H9 (cell line): ENCODE data around the gene RNPEPL1. TPM values are rescaled to one million over a fixed set of nuclear protein-coding genes. Genes with fewer than 3 reads are reported as not detected.

Source experiments
- DNase-seq: peaks from one replicate; pipeline ENCODE4 v3.0.0-alpha.2; 2017
- H2AFZ ChIP-seq: one replicate; pipeline ENCODE4 v1.6.1; 2013; ENCODE audit warnings: mild to moderate bottlenecking, low read length, control low read depth, moderate library complexity
- H2AK5ac ChIP-seq: 2 replicates; pipeline ENCODE4 v1.6.1; 2013; ENCODE audit warnings: low read length, control low read depth, mixed read lengths; ENCODE audit not compliant: insufficient read length
- H2BK120ac ChIP-seq: one replicate; pipeline ENCODE4 v1.6.1; 2013; ENCODE audit warnings: low read depth, mild to moderate bottlenecking, low read length, control low read depth, inconsistent platforms; ENCODE audit not compliant: poor library complexity, severe bottlenecking
- H2BK12ac ChIP-seq: 2 replicates; pipeline ENCODE4 v1.6.1; 2013; ENCODE audit warnings: low read length, control low read depth, mixed read lengths, low read depth; ENCODE audit not compliant: insufficient read length
- H2BK15ac ChIP-seq: 2 replicates; pipeline ENCODE4 v1.6.1; 2013; ENCODE audit warnings: low read depth, low read length, control low read depth
- H2BK20ac ChIP-seq: one replicate; pipeline ENCODE4 v1.6.1; 2013; ENCODE audit warnings: low read depth, mild to moderate bottlenecking, low read length, control low read depth, inconsistent platforms; ENCODE audit not compliant: poor library complexity, severe bottlenecking
- H2BK5ac ChIP-seq: 2 replicates; pipeline ENCODE4 v1.6.1; 2013; ENCODE audit warnings: low read length, control low read depth, mixed read lengths; ENCODE audit not compliant: insufficient read length
- H3K14ac ChIP-seq: 2 replicates; pipeline ENCODE4 v1.6.1; 2013; ENCODE audit warnings: low read length, control low read depth; ENCODE audit not compliant: insufficient read depth
- H3K18ac ChIP-seq: 2 replicates; pipeline ENCODE4 v1.6.1; 2013; ENCODE audit warnings: low read depth, mild to moderate bottlenecking, mixed read lengths, low read length, control low read depth; ENCODE audit not compliant: insufficient read length
- H3K23ac ChIP-seq: 2 replicates; pipeline ENCODE4 v1.6.1; 2013; ENCODE audit warnings: low read length, control low read depth, mixed read lengths, low read depth; ENCODE audit not compliant: insufficient read length
- H3K23me2 ChIP-seq: 2 replicates; pipeline ENCODE4 v1.6.1; 2013; ENCODE audit warnings: low read depth, mild to moderate bottlenecking, mixed read lengths, low read length, control low read depth; ENCODE audit not compliant: insufficient read length, poor library complexity, severe bottlenecking
- H3K27ac ChIP-seq: 2 replicates; pipeline ENCODE4 v1.5.1; 2013; ENCODE audit warnings: low read length, control low read depth, mixed read lengths, low read depth; ENCODE audit not compliant: insufficient read length
- H3K27me3 ChIP-seq: 2 replicates; pipeline ENCODE4 v1.6.1; 2013; ENCODE audit warnings: low read length, control low read depth, inconsistent platforms; ENCODE audit not compliant: insufficient read depth
- H3K4ac ChIP-seq: 2 replicates; pipeline ENCODE4 v1.6.1; 2013; ENCODE audit warnings: low read depth, mild to moderate bottlenecking, control low read depth, inconsistent platforms, low read length, moderate library complexity
- H3K4me1 ChIP-seq: 2 replicates; pipeline ENCODE4 v1.6.1; 2013; ENCODE audit warnings: low read length, control low read depth, inconsistent platforms; ENCODE audit not compliant: insufficient read depth
- H3K4me2 ChIP-seq: 2 replicates; pipeline ENCODE4 v1.6.1; 2013; ENCODE audit warnings: low read length, control low read depth, mixed read lengths; ENCODE audit not compliant: insufficient read length, insufficient read depth
- H3K56ac ChIP-seq: 2 replicates; pipeline ENCODE4 v1.6.1; 2013; ENCODE audit warnings: low read depth, mild to moderate bottlenecking, mixed read lengths, low read length, control low read depth; ENCODE audit not compliant: insufficient read length
- H3K79me1 ChIP-seq: 2 replicates; pipeline ENCODE4 v1.6.1; 2013; ENCODE audit warnings: low read depth, mild to moderate bottlenecking, moderate library complexity, low read length, control low read depth, inconsistent platforms; ENCODE audit not compliant: insufficient read depth, poor library complexity, severe bottlenecking
- H3K79me2 ChIP-seq: 2 replicates; pipeline ENCODE4 v1.6.1; 2013; ENCODE audit warnings: low read length, control low read depth, inconsistent platforms; ENCODE audit not compliant: insufficient read depth
- H3K9ac ChIP-seq: 2 replicates; pipeline ENCODE4 v1.6.1; 2013; ENCODE audit warnings: low read length, control low read depth, mixed read lengths; ENCODE audit not compliant: insufficient read length; ENCODE audit errors: extremely low read depth
- H3K9me3 ChIP-seq: one replicate; pipeline ENCODE4 v1.6.1; 2013; ENCODE audit warnings: low read depth, low read length, inconsistent platforms; ENCODE audit not compliant: control insufficient read depth
- H3T11ph ChIP-seq: one replicate; pipeline ENCODE4 v1.6.1; 2013; ENCODE audit warnings: mild to moderate bottlenecking, low read length, control low read depth, inconsistent platforms
- H4K20me1 ChIP-seq: one replicate; pipeline ENCODE4 v1.6.1; 2013; ENCODE audit not compliant: control insufficient read depth, insufficient read length, insufficient read depth
- H4K5ac ChIP-seq: 2 replicates; pipeline ENCODE4 v1.6.1; 2013; ENCODE audit warnings: low read depth, mild to moderate bottlenecking, mixed read lengths, low read length, control low read depth; ENCODE audit not compliant: insufficient read length
- H4K8ac ChIP-seq: replicated peaks from 2 replicates; pipeline ENCODE4 v1.6.1; 2013; ENCODE audit warnings: low read length, control low read depth, mixed read lengths, low read depth; ENCODE audit not compliant: insufficient read length
- H4K91ac ChIP-seq: 2 replicates; pipeline ENCODE4 v1.6.1; 2013; ENCODE audit warnings: low read depth, mild to moderate bottlenecking, moderate library complexity, mixed read lengths, low read length, control low read depth; ENCODE audit not compliant: insufficient read length
- H3K27ac Mint-ChIP-seq, 3 experiments: 2 replicates in 2 of 3; 3 replicates in 1 of 3; pipeline ENCODE4 v1.8.0; 2020 to 2021; ENCODE audit warnings: mixed read lengths in 3 of 3, mild to moderate bottlenecking in 1 of 3, moderate library complexity in 1 of 3
- H3K27me3 Mint-ChIP-seq: 2 replicates; pipeline ENCODE4 v1.8.0; 2021; ENCODE audit warnings: low read depth, mild to moderate bottlenecking, moderate library complexity, mixed read lengths
- H3K36me3 Mint-ChIP-seq, 3 experiments: 2 replicates in 2 of 3; 3 replicates in 1 of 3; pipeline ENCODE4 v1.8.0; 2020 to 2021; ENCODE audit warnings: low read depth in 3 of 3, mixed read lengths in 3 of 3; ENCODE audit not compliant: insufficient read depth in 1 of 3
- H3K4me1 Mint-ChIP-seq, 2 experiments: 2 replicates each; pipeline ENCODE4 v1.8.0; 2020; ENCODE audit warnings: mixed read lengths in 2 of 2
- H3K4me3 Mint-ChIP-seq, 2 experiments: 2 replicates in 1 of 2; 3 replicates in 1 of 2; pipeline ENCODE4 v1.8.0; 2020 to 2021; ENCODE audit warnings: mild to moderate bottlenecking in 2 of 2, mixed read lengths in 2 of 2, moderate library complexity in 1 of 2
- H3K9me3 Mint-ChIP-seq, 2 experiments: 2 replicates in 1 of 2; 3 replicates in 1 of 2; pipeline ENCODE4 v1.8.0; 2020; ENCODE audit warnings: mild to moderate bottlenecking in 2 of 2, mixed read lengths in 2 of 2, moderate library complexity in 1 of 2
- WGBS: extraction: QIAGEN DNeasy Blood & Tissue Kit; methylation state at CpG from one replicate; pipeline ENCODE4 v1.1.7; 2013; ENCODE audit warnings: missing lambda C conversion rate, low lambda C conversion rate, mixed read lengths; ENCODE audit not compliant: insufficient read length; ENCODE audit errors: extremely low coverage; 5-methylcytosine and 5-hydroxymethylcytosine counted together
- total RNA-seq: library from RNA; stranded (reverse); gene quantifications from 2 replicates; pipeline ENCODE4 v1.2.1, GENCODE V29; 2021
- TF ChIP-seq, protein P1 (sequence below): fragments of 200-600 bp; sonication (generic); conservative IDR thresholded peaks from 3 replicates; pipeline ENCODE4 v1.8.0; 2021; ENCODE audit warnings: antibody characterized with exemption, mild to moderate bottlenecking

The RNPEPL1 gene
- total RNA-seq, 1 experiment from 2014 or later = 22.5 TPM

- H3K56ac ChIP-seq = no peak overlapping the region
- no peak overlapping the region for H3K14ac ChIP-seq
- H3K79me1 ChIP-seq = no peaks in the 10 kb centered on the region
- Mint-ChIP-seq H3K36me3 (peaks cover 18 to 23% (median 23%) of the 10 kb centered on the region in 3 experiments), H3K27ac (no peak overlapping the region), H3K4me1 (peaks cover 0 to 4% of the 10 kb centered on the region in 2 experiments; a peak in 2 of 4 replicates), H3K4me3 (no peak overlapping the region), H3K27me3 (peaks cover 17% of the 10 kb centered on the region), H3K9me3 (peaks cover 17 to 26% of the 10 kb centered on the region in 2 experiments)
- H3K27me3 ChIP-seq = no peaks in the 10 kb centered on the region; the same call in 1 of the 2 replicates
- no peak overlapping the region for H2AFZ ChIP-seq
- DNase-seq = no peak
- no peaks in the 10 kb centered on the region for H3K23me2 ChIP-seq
- no peak overlapping the region for H3K27ac ChIP-seq
- H3K23ac ChIP-seq = no peak overlapping the region
- H4K20me1 ChIP-seq = peaks cover 4% of the 10 kb centered on the region
- no peaks in the 10 kb centered on the region for H3K79me2 ChIP-seq
- TF ChIP-seq, protein P1, sequence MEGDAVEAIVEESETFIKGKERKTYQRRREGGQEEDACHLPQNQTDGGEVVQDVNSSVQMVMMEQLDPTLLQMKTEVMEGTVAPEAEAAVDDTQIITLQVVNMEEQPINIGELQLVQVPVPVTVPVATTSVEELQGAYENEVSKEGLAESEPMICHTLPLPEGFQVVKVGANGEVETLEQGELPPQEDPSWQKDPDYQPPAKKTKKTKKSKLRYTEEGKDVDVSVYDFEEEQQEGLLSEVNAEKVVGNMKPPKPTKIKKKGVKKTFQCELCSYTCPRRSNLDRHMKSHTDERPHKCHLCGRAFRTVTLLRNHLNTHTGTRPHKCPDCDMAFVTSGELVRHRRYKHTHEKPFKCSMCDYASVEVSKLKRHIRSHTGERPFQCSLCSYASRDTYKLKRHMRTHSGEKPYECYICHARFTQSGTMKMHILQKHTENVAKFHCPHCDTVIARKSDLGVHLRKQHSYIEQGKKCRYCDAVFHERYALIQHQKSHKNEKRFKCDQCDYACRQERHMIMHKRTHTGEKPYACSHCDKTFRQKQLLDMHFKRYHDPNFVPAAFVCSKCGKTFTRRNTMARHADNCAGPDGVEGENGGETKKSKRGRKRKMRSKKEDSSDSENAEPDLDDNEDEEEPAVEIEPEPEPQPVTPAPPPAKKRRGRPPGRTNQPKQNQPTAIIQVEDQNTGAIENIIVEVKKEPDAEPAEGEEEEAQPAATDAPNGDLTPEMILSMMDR = no peak
- no peak overlapping the region for H3K4me2 ChIP-seq
- no peak overlapping the region for H3T11ph ChIP-seq
- no peak overlapping the region for H3K4ac ChIP-seq
- H2AK5ac ChIP-seq = no peak overlapping the region
- H4K5ac ChIP-seq = no peak overlapping the region
- H2BK20ac ChIP-seq = no peak overlapping the region
- no peak overlapping the region for H2BK15ac ChIP-seq
- H2BK12ac ChIP-seq = no peak overlapping the region
- H3K4me1 ChIP-seq = peaks cover 2% of the 10 kb centered on the region; the same call in 1 of the 2 replicates
- WGBS = no CpG with 5 or more reads among the region's 5 CpGs
- no peak overlapping the region for H2BK120ac ChIP-seq
- no peaks in the 10 kb centered on the region for H3K9me3 ChIP-seq
- H3K9ac ChIP-seq = no peak overlapping the region
- H4K8ac ChIP-seq = no peak overlapping the region
- H2BK5ac ChIP-seq = no peak overlapping the region
- no peak overlapping the region for H3K18ac ChIP-seq
- no peak overlapping the region for H4K91ac ChIP-seq
Measured at GRCh38 chr2:240518981-240519380, 49.3 kb upstream of the RNPEPL1 start.
